ENCODE data around the gene CLDN1. TPM values are rescaled to one million over a fixed set of nuclear protein-coding genes. Genes with fewer than 3 reads are reported as not detected.

CLDN1 gene
- total and polyA plus RNA-seq, 2 of the 13 experiments (the other 11 are each of a cell fraction or from before 2014, with no cell fraction given) = 42.7 to 51.6 TPM

- TF ChIP-seq ZNF607 (CRISPR knock-in tag; IDR thresholded peaks at IDR 0.05; ENCODE audit: borderline replicate concordance) (no peak), RBAK (CRISPR knock-in tag; IDR thresholded peaks at IDR 0.05) (no peak), SALL2 (CRISPR knock-in tag; IDR thresholded peaks at IDR 0.05) (0 out of 2 replicates have a peak, but pooled peaks have one; percentile 48), CEBPB (IDR thresholded peaks at IDR 0.05; ENCODE audit: borderline replicate concordance, low read depth, low read length) (peak; percentile 25; the same call in 1 of the 2 replicates), RFX5 (IDR thresholded peaks at IDR 0.05; ENCODE audit: low read depth, low read length) (no peak; the same call in 1 of the 2 replicates), KLF11 (CRISPR knock-in tag; IDR thresholded peaks at IDR 0.05) (no peak), MATR3 (CRISPR knock-in tag; IDR thresholded peaks at IDR 0.05) (no peak), SOX6 (IDR thresholded peaks at IDR 0.05) (no peak), SOX6 (CRISPR knock-in tag; IDR thresholded peaks at IDR 0.05) (peak; percentile 75), ZNF263 (CRISPR knock-in tag; IDR thresholded peaks at IDR 0.05) (peak; percentile 41; the same call in 1 of the 2 replicates), SP140L (CRISPR knock-in tag; IDR thresholded peaks at IDR 0.05; ENCODE audit: borderline replicate concordance) (no peak), ZNF567 (CRISPR knock-in tag; IDR thresholded peaks at IDR 0.05; ENCODE audit: borderline replicate concordance) (no peak), ZNF382 (CRISPR knock-in tag; IDR thresholded peaks at IDR 0.05; ENCODE audit: borderline replicate concordance) (no peak), ZNF230 (CRISPR knock-in tag; IDR thresholded peaks at IDR 0.05) (no peak), ZNF574 (CRISPR knock-in tag; IDR thresholded peaks at IDR 0.05) (peak; percentile 54), DNMT1 (CRISPR knock-in tag; IDR thresholded peaks at IDR 0.05) (no peak), ARID4A (CRISPR knock-in tag; IDR thresholded peaks at IDR 0.05; ENCODE audit: borderline replicate concordance) (peak; percentile 30; the same call in 1 of the 2 replicates), ZNF792 (CRISPR knock-in tag; IDR thresholded peaks at IDR 0.05) (0 out of 2 replicates have a peak, but pooled peaks have one; percentile 22), ZGPAT (CRISPR knock-in tag; IDR thresholded peaks at IDR 0.05) (0 out of 2 replicates have a peak, but pooled peaks have one; percentile 39), SCMH1 (CRISPR knock-in tag; IDR thresholded peaks at IDR 0.05; ENCODE audit: borderline replicate concordance) (no peak)
Observed at GRCh38 chr3:190258634-190259033, 63.6 kb downstream of the CLDN1 start (continued).
